ENCODE data around the gene PSD2.

Gene PSD2

DNA sequence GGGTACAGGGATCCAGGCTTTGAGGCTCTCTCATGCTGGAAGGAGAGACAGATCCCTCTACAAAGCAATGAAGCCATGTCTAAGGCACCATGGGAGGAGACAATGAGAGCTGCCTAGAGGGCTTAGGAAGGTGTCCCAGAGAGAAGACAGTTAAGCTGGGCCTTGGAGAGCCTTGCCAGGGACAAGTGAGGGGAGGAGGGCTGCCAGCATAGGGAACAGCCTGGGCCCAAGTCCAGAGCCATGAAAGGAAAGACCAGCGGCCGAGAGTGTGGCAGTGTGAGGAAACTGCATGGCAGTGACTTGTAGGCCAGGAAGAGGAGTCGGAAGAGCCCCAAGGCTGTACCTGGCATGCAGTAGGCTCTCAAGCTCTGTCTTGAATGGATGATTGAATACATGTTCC lies 88.5 kb downstream of the PSD2 start:
- no peak for DNase-seq (ENCODE audit: low read depth)
- H3K4me3 ChIP-seq (ENCODE audit: low read depth, low read length) = no peak overlapping the region
- TF ChIP-seq, protein P1, sequence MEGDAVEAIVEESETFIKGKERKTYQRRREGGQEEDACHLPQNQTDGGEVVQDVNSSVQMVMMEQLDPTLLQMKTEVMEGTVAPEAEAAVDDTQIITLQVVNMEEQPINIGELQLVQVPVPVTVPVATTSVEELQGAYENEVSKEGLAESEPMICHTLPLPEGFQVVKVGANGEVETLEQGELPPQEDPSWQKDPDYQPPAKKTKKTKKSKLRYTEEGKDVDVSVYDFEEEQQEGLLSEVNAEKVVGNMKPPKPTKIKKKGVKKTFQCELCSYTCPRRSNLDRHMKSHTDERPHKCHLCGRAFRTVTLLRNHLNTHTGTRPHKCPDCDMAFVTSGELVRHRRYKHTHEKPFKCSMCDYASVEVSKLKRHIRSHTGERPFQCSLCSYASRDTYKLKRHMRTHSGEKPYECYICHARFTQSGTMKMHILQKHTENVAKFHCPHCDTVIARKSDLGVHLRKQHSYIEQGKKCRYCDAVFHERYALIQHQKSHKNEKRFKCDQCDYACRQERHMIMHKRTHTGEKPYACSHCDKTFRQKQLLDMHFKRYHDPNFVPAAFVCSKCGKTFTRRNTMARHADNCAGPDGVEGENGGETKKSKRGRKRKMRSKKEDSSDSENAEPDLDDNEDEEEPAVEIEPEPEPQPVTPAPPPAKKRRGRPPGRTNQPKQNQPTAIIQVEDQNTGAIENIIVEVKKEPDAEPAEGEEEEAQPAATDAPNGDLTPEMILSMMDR (IDR thresholded peaks at IDR 0.05; ENCODE audit: low read depth, low read length, missing control alignments) = no peak
- in situ Hi-C loops (cut with HindIII; ENCODE audit: low sequenced_read_pairs) = no loop called here

GRCh38 chr5:139884734-139885133 lies 89.1 kb downstream of the PSD2 start:
- TF ChIP-seq, protein P1 (IDR thresholded peaks at IDR 0.05; ENCODE audit: low read depth, low read length, missing control alignments) = no peak
- no peak for DNase-seq (ENCODE audit: low read depth)
- in situ Hi-C loops (cut with HindIII; ENCODE audit: low sequenced_read_pairs) = no loop called here
- no peak overlapping the region for H3K4me3 ChIP-seq (ENCODE audit: low read depth, low read length)

DNA sequence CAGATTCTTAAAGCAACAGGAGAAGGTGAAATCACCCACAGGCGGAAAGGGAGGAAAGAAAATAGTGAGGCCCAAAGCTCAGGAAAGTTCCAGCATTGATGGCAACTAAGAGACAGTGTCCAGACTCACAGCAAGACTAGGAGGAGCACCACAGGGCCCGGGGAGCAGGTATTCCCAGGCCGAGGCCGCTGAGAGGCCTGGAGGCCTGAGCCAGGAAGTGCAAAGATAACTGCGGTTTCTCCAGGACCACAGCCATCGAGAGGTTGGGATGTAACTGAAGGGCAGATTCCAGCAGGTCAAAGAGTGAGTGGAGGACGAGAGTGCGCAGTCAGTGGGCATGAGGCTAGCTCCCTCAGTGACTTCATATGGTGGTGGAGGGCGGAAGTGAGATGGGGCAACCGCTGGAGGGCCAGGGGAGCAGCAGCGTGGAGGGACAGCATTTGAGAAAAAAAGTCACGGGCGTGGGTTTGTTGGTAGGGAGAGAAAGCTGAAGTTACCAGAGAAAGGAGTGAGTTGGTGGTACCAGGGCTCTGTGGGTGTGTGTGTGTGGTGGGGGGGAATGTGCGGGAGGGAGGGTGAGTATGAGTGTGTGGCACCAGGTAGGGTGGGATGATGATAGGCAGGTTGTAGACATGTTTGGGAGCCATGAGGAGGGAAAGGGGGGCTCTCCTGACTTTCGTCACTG lies 89.7 kb downstream of the PSD2 start:
- H3K4me3 ChIP-seq (ENCODE audit: low read depth, low read length) = no peak overlapping the region
- no peak for DNase-seq (ENCODE audit: low read depth)
- TF ChIP-seq, protein P1 (IDR thresholded peaks at IDR 0.05; ENCODE audit: low read depth, low read length, missing control alignments) = no peak
- in situ Hi-C loops (cut with HindIII; ENCODE audit: low sequenced_read_pairs) = no loop called here

- in situ Hi-C loops (cut with HindIII; ENCODE audit: low sequenced_read_pairs) = no loop called here
- no peak for DNase-seq (ENCODE audit: low read depth)
These were observed 90.2 kb downstream of the PSD2 start for GRCh38 chr5:139885857-139886208.

DNA sequence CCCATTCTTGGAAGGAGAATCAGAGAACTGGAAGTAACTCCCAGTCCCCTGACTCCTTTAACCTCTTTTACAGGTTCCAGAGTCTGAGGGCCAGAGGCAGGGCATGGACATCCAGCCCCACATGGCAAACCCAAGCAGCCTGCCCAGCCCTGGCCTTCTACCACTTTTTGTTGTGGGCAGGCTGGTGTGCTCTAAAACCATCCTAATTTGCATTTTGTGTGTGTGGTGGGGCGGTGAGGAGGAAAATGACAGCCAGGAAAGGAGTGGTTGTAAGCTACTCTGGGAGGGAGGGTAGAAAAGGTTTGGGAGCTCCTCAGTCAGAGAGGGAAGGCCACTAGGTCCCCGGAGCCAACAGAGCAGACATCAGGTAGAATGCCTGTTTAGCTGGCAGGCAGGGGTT lies 90.6 kb downstream of the PSD2 start:
- no peak overlapping the region for H3K4me3 ChIP-seq (ENCODE audit: low read depth, low read length)
- TF ChIP-seq, protein P1 (IDR thresholded peaks at IDR 0.05; ENCODE audit: low read depth, low read length, missing control alignments) = no peak
- DNase-seq (ENCODE audit: low read depth) = no peak
- in situ Hi-C loops (cut with HindIII; ENCODE audit: low sequenced_read_pairs) = no loop called here

More at GRCh38 chr5:139885857-139886208, 90.2 kb downstream of the PSD2 start:
- TF ChIP-seq, protein P1 (IDR thresholded peaks at IDR 0.05; ENCODE audit: low read depth, low read length, missing control alignments) = no peak
- no peak overlapping the region for H3K4me3 ChIP-seq (ENCODE audit: low read depth, low read length)

GRCh38 chr5:139888370-139888769 lies 92.8 kb downstream of the PSD2 start:
- no peak for DNase-seq (ENCODE audit: low read depth)
- H3K4me3 ChIP-seq (ENCODE audit: low read depth, low read length) = no peak overlapping the region
- TF ChIP-seq, protein P1 (IDR thresholded peaks at IDR 0.05; ENCODE audit: low read depth, low read length, missing control alignments) = no peak
- in situ Hi-C loops (cut with HindIII; ENCODE audit: low sequenced_read_pairs) = no loop called here

All from astrocyte of the cerebellum (primary cell).